GM12878 (cell line): ENCODE measurements around the gene EWSR1. TPM values are rescaled to one million over a fixed set of nuclear protein-coding genes. Genes with fewer than 3 reads are reported as not detected.

Experiments used
- LARP7 ChIP-seq: fragments of 450-650 bp; IDR thresholded peaks from 2 replicates; pipeline ENCODE4 v1.6.1; 2017; ENCODE audit warnings: mild to moderate bottlenecking
- MEF2B ChIP-seq: fragments of 450-650 bp; IDR thresholded peaks from 2 replicates; pipeline ENCODE4 v1.6.1; 2018; ENCODE audit warnings: mild to moderate bottlenecking, moderate library complexity; ENCODE audit not compliant: partially characterized antibody, poor library complexity, severe bottlenecking
- MTA2 ChIP-seq: fragments of 450-650 bp; IDR thresholded peaks from 2 replicates; pipeline ENCODE4 v1.6.1; 2016; ENCODE audit warnings: low read depth, mild to moderate bottlenecking, moderate library complexity
- NFYB ChIP-seq: IDR thresholded peaks from 2 replicates; pipeline ENCODE4 v1.6.1; 2011; ENCODE audit warnings: low read depth, mild to moderate bottlenecking, low read length, improper control_type of control experiment, moderate library complexity; ENCODE audit not compliant: insufficient read depth
- PAX8 ChIP-seq: fragments of 450-650 bp; IDR thresholded peaks from 2 replicates; pipeline ENCODE4 v1.6.1; 2017; ENCODE audit warnings: mild to moderate bottlenecking, moderate library complexity
- RB1 ChIP-seq: fragments of 450-650 bp; formaldehyde crosslinking; IDR thresholded peaks from 2 replicates; pipeline ENCODE4 v1.6.1; 2017; ENCODE audit warnings: mild to moderate bottlenecking, borderline replicate concordance
- ZNF24 ChIP-seq: fragments of 450-650 bp; IDR thresholded peaks from 2 replicates; pipeline ENCODE4 v1.6.1; 2017; ENCODE audit warnings: antibody characterized with exemption, mild to moderate bottlenecking
- polyA plus RNA-seq, 11 experiments: library from polyadenylated mRNA; depleted of rRNA in 4 of 11; unstranded in 6 of 11; stranded (reverse) in 5 of 11; fragments of >200 nt; fragmentation: Nextera tagmentation in 4 of 11; fragmentation: Illumina TruSeq in 1 of 11; extraction: Ambion mirVana in 4 of 11; extraction: Trizol in 1 of 11; gene quantifications; 1 replicate in 1 of 11; 2 replicates in 10 of 11; pipeline versions ENCODE4 v1.2.1 to v1.2.3, GENCODE V29; 2011 to 2016; ENCODE audit warnings: inconsistent platforms in 2 of 11, missing spikeins in 2 of 11, low read depth in 1 of 11
- total RNA-seq, 4 experiments: library from RNA; depleted of rRNA in 3 of 4; stranded (reverse); fragments of >200 nt in 3 of 4; fragmentation: Illumina TruSeq in 1 of 4; extraction: Trizol in 1 of 4; gene quantifications; 2 replicates each; pipeline versions ENCODE4 v1.2.1 to v1.2.3, GENCODE V29; 2013 to 2021
- TF ChIP-seq, protein P1 (sequence below): fragments of 450-650 bp; IDR thresholded peaks from 2 replicates; pipeline ENCODE4 v1.6.1; 2017; ENCODE audit warnings: mild to moderate bottlenecking, moderate library complexity
- TF ChIP-seq, protein P2 (sequence below): IDR thresholded peaks from 2 replicates; pipeline ENCODE4 v1.6.1; 2011; ENCODE audit warnings: borderline replicate concordance, low read depth, mild to moderate bottlenecking, moderate library complexity, mixed read lengths, low read length; ENCODE audit not compliant: insufficient read depth; ENCODE audit errors: extremely low read length
- TF ChIP-seq, protein P3 (sequence below): IDR thresholded peaks from 2 replicates; pipeline ENCODE4 v1.6.1; 2012; ENCODE audit warnings: low read depth, low read length, improper control_type of control experiment

Gene EWSR1
- total and polyA plus RNA-seq, 10 of the 15 experiments (the other 5 are each of a cell fraction or from before 2014, with no cell fraction given) = 130 to 480 (median 356) TPM

DNA sequence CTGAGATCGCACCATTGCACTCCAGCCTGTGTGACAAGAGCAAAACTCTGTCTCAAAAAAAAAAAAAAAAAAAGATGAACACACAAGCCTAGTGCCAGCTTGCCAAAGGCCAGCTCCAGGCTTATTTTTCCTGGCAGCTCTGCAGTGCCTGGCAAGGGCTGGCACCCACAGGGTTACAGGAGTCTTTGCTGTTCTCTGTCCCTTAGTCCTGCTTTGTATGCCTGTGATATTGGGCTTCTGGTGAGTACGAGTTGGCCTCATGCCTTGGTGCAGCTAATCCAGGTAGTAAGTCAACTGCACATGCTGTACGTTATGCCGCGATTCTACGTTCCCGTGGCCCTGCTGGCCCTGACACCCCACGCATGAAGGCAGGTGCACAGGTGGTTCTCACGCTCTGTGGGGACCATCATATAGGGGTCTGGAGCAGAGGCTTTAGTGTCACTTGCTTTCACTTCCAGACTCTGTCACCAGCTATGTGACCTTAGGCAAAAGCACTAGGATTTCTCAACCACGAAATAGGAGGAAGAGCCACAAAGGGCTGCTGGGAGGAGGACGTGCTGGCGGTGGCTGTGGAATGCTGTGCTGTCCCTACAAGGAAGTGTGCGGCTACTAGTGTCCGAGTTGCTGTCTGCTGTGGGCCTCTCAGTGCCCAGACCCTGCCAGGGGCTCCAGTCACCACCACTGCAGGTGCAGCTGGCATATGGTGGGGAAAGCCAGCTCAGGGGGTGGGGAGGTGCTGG is 68.9 kb downstream of the EWSR1 start (continued):
- TF ChIP-seq, protein P1, sequence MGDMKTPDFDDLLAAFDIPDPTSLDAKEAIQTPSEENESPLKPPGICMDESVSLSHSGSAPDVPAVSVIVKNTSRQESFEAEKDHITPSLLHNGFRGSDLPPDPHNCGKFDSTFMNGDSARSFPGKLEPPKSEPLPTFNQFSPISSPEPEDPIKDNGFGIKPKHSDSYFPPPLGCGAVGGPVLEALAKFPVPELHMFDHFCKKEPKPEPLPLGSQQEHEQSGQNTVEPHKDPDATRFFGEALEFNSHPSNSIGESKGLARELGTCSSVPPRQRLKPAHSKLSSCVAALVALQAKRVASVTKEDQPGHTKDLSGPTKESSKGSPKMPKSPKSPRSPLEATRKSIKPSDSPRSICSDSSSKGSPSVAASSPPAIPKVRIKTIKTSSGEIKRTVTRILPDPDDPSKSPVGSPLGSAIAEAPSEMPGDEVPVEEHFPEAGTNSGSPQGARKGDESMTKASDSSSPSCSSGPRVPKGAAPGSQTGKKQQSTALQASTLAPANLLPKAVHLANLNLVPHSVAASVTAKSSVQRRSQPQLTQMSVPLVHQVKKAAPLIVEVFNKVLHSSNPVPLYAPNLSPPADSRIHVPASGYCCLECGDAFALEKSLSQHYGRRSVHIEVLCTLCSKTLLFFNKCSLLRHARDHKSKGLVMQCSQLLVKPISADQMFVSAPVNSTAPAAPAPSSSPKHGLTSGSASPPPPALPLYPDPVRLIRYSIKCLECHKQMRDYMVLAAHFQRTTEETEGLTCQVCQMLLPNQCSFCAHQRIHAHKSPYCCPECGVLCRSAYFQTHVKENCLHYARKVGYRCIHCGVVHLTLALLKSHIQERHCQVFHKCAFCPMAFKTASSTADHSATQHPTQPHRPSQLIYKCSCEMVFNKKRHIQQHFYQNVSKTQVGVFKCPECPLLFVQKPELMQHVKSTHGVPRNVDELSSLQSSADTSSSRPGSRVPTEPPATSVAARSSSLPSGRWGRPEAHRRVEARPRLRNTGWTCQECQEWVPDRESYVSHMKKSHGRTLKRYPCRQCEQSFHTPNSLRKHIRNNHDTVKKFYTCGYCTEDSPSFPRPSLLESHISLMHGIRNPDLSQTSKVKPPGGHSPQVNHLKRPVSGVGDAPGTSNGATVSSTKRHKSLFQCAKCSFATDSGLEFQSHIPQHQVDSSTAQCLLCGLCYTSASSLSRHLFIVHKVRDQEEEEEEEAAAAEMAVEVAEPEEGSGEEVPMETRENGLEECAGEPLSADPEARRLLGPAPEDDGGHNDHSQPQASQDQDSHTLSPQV = no peak
- TF ChIP-seq ZNF24 = no peak
- no peak for TF ChIP-seq PAX8
- TF ChIP-seq NFYB = no peak
- TF ChIP-seq MTA2 = no peak
- TF ChIP-seq, protein P2, sequence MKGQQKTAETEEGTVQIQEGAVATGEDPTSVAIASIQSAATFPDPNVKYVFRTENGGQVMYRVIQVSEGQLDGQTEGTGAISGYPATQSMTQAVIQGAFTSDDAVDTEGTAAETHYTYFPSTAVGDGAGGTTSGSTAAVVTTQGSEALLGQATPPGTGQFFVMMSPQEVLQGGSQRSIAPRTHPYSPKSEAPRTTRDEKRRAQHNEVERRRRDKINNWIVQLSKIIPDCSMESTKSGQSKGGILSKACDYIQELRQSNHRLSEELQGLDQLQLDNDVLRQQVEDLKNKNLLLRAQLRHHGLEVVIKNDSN = no peak
- TF ChIP-seq, protein P3, sequence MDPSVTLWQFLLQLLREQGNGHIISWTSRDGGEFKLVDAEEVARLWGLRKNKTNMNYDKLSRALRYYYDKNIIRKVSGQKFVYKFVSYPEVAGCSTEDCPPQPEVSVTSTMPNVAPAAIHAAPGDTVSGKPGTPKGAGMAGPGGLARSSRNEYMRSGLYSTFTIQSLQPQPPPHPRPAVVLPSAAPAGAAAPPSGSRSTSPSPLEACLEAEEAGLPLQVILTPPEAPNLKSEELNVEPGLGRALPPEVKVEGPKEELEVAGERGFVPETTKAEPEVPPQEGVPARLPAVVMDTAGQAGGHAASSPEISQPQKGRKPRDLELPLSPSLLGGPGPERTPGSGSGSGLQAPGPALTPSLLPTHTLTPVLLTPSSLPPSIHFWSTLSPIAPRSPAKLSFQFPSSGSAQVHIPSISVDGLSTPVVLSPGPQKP = no peak
- no peak for TF ChIP-seq LARP7
- TF ChIP-seq RB1 = no peak
- no peak for TF ChIP-seq MEF2B
